GM12891 (cell line): ENCODE measurements around the gene PRAMEF1.

Experiments used
- POLR2A ChIP-seq: IDR thresholded peaks from 2 replicates; pipeline ENCODE4 v1.6.1; 2011; ENCODE audit warnings: low read depth, low read length, control low read depth
- POLR2AphosphoS5 ChIP-seq: IDR thresholded peaks from 2 replicates; pipeline ENCODE4 v1.6.1; 2011; ENCODE audit warnings: low read depth, low read length, control low read depth

DNA sequence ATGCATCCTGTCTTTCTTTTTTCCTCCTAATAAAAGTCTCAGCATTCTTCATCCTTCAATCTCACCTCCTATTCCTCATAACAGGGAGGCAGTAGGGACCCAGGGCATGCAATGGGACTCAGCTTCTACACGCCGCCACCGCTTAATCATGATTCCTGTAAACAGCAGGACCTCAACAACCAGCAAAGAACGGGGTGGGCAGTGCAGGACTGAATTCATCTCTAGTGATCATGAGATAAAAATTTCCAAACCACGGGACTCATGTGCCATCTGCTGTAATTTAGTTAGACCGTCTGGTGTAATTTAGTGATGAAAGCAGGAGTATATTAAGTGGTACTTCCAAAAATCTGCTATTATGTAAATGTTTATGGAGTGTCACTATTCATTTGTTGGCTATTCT is 12.3 kb upstream of the PRAMEF1 start:
- TF ChIP-seq POLR2A (no peak), POLR2AphosphoS5 (no peak)
